ENCODE measurements around the gene CCDC171. TPM values are rescaled to one million over a fixed set of nuclear protein-coding genes. Genes with fewer than 3 reads are reported as not detected.
"Not testable (repeated sequence)": the region's sequence is repeated elsewhere in the genome, so short reads cannot be mapped to it uniquely, and the experiment has no call there.

CCDC171 gene
- total RNA-seq, 1 experiment from 2014 or later = 0.53 TPM

GRCh38 chr9:15693701-15694100, 140.9 kb downstream of the CCDC171 start:
- Histone ChIP-seq H3K36me3 (no peaks in the 10 kb centered on the region), H3K4me3 (no peak overlapping the region), H3K9me3 (replicated peaks) (no peaks in the 10 kb centered on the region), H3K27ac (no peak overlapping the region), H3K4me1 (replicated peaks) (peaks cover 13% of the 10 kb centered on the region), H3K27me3 (replicated peaks) (no peaks in the 10 kb centered on the region)
- no peak for DNase-seq (ENCODE audit: low read depth in 1 of 2, low spot score in 2 of 2)

- peaks cover 13% of the 10 kb centered on the region for H3K4me1 ChIP-seq (replicated peaks)
- H3K27ac ChIP-seq = no peak overlapping the region; the same call in 1 of the 2 replicates
- DNase-seq (ENCODE audit: low read depth in 1 of 2, low spot score in 2 of 2) = peak in 1 of 2 experiments; percentile 40
- no peaks in the 10 kb centered on the region for H3K36me3 ChIP-seq
- no peaks in the 10 kb centered on the region for H3K9me3 ChIP-seq (replicated peaks)
- H3K4me3 ChIP-seq = no peak overlapping the region
- no peaks in the 10 kb centered on the region for H3K27me3 ChIP-seq (replicated peaks)
Observed at GRCh38 chr9:15696979-15697378, 144.1 kb downstream of the CCDC171 start.

GRCh38 chr9:15697446-15697851, 144.6 kb downstream of the CCDC171 start:
- H3K4me3 ChIP-seq = no peak overlapping the region
- peak; percentile 55 to 64 for DNase-seq (ENCODE audit: low read depth in 1 of 2, low spot score in 2 of 2)
- no peaks in the 10 kb centered on the region for H3K36me3 ChIP-seq
- peaks cover 13% of the 10 kb centered on the region for H3K4me1 ChIP-seq (replicated peaks)
- H3K27ac ChIP-seq = no peak overlapping the region; the same call in 1 of the 2 replicates
- no peaks in the 10 kb centered on the region for H3K9me3 ChIP-seq (replicated peaks)
- H3K27me3 ChIP-seq (replicated peaks) = no peaks in the 10 kb centered on the region

GRCh38 chr9:15699876-15700559, 147.2 kb downstream of the CCDC171 start:
- not testable (repeated sequence) for H3K36me3 ChIP-seq; H3K9me3 ChIP-seq (replicated peaks); H3K27me3 ChIP-seq (replicated peaks); DNase-seq (ENCODE audit: low read depth in 1 of 2, low spot score in 2 of 2); H3K27ac ChIP-seq; H3K4me3 ChIP-seq
- H3K4me1 ChIP-seq (replicated peaks) = peaks cover 13% of the 10 kb centered on the region

- Histone ChIP-seq H3K4me1 (replicated peaks) (no peaks in the 10 kb centered on the region), H3K27me3 (replicated peaks) (no peaks in the 10 kb centered on the region), H3K36me3 (no peaks in the 10 kb centered on the region), H3K27ac (no peak overlapping the region), H3K9me3 (replicated peaks) (no peaks in the 10 kb centered on the region), H3K4me3 (no peak overlapping the region)
- DNase-seq (ENCODE audit: low read depth in 1 of 2, low spot score in 2 of 2) = no peak
Observed at GRCh38 chr9:15707000-15707399, 154.2 kb downstream of the CCDC171 start.

GRCh38 chr9:15711531-15711930, 158.7 kb downstream of the CCDC171 start:
- Histone ChIP-seq H3K36me3 (no peaks in the 10 kb centered on the region), H3K27me3 (replicated peaks) (no peaks in the 10 kb centered on the region), H3K4me3 (no peak overlapping the region), H3K4me1 (replicated peaks) (no peaks in the 10 kb centered on the region), H3K27ac (no peak overlapping the region), H3K9me3 (replicated peaks) (no peaks in the 10 kb centered on the region)
- no peak for DNase-seq (ENCODE audit: low read depth in 1 of 2, low spot score in 2 of 2)

GRCh38 chr9:15711931-15712330, 159.1 kb downstream of the CCDC171 start:
- Histone ChIP-seq H3K4me1 (replicated peaks) (no peaks in the 10 kb centered on the region), H3K36me3 (no peaks in the 10 kb centered on the region), H3K27me3 (replicated peaks) (no peaks in the 10 kb centered on the region), H3K4me3 (no peak overlapping the region), H3K27ac (no peak overlapping the region), H3K9me3 (replicated peaks) (no peaks in the 10 kb centered on the region)
- DNase-seq (ENCODE audit: low read depth in 1 of 2, low spot score in 2 of 2) = no peak

- Histone ChIP-seq H3K27ac (no peak overlapping the region), H3K4me1 (replicated peaks) (no peaks in the 10 kb centered on the region), H3K27me3 (replicated peaks) (no peaks in the 10 kb centered on the region), H3K4me3 (no peak overlapping the region), H3K36me3 (no peaks in the 10 kb centered on the region), H3K9me3 (replicated peaks) (no peaks in the 10 kb centered on the region)
- no peak for DNase-seq (ENCODE audit: low read depth in 1 of 2, low spot score in 2 of 2)
Observed at GRCh38 chr9:15714746-15715145, 161.9 kb downstream of the CCDC171 start.

GRCh38 chr9:15717290-15717967, 164.6 kb downstream of the CCDC171 start:
- H3K27ac ChIP-seq = no peak overlapping the region
- no peak for DNase-seq (ENCODE audit: low read depth in 1 of 2, low spot score in 2 of 2)
- H3K36me3 ChIP-seq = no peaks in the 10 kb centered on the region
- no peak overlapping the region for H3K4me3 ChIP-seq
- no peaks in the 10 kb centered on the region for H3K9me3 ChIP-seq (replicated peaks)
- H3K4me1 ChIP-seq (replicated peaks) = no peaks in the 10 kb centered on the region
- no peaks in the 10 kb centered on the region for H3K27me3 ChIP-seq (replicated peaks)

- H3K4me1 ChIP-seq (replicated peaks) = no peaks in the 10 kb centered on the region
- no peak overlapping the region for H3K4me3 ChIP-seq
- DNase-seq (ENCODE audit: low read depth in 1 of 2, low spot score in 2 of 2) = no peak
- H3K27ac ChIP-seq = no peak overlapping the region
- no peaks in the 10 kb centered on the region for H3K9me3 ChIP-seq (replicated peaks)
- no peaks in the 10 kb centered on the region for H3K27me3 ChIP-seq (replicated peaks)
- no peaks in the 10 kb centered on the region for H3K36me3 ChIP-seq
Observed at GRCh38 chr9:15718423-15718822, 165.6 kb downstream of the CCDC171 start.

GRCh38 chr9:15720861-15721260, 168.0 kb downstream of the CCDC171 start:
- Histone ChIP-seq H3K27me3 (replicated peaks) (no peaks in the 10 kb centered on the region), H3K36me3 (no peaks in the 10 kb centered on the region), H3K4me1 (replicated peaks) (no peaks in the 10 kb centered on the region), H3K27ac (no peak overlapping the region), H3K9me3 (replicated peaks) (no peaks in the 10 kb centered on the region), H3K4me3 (no peak overlapping the region)
- no peak for DNase-seq (ENCODE audit: low read depth in 1 of 2, low spot score in 2 of 2)

- Histone ChIP-seq H3K4me3 (no peak overlapping the region), H3K36me3 (no peaks in the 10 kb centered on the region), H3K9me3 (replicated peaks) (no peaks in the 10 kb centered on the region), H3K4me1 (replicated peaks) (no peaks in the 10 kb centered on the region), H3K27ac (no peak overlapping the region), H3K27me3 (replicated peaks) (no peaks in the 10 kb centered on the region)
- DNase-seq (ENCODE audit: low read depth in 1 of 2, low spot score in 2 of 2) = no peak
Observed at GRCh38 chr9:15722888-15723287, 170.0 kb downstream of the CCDC171 start.

- H3K4me1 ChIP-seq (replicated peaks) = no peaks in the 10 kb centered on the region
- H3K4me3 ChIP-seq = no peak overlapping the region
- H3K27ac ChIP-seq = no peak overlapping the region
- H3K9me3 ChIP-seq (replicated peaks) = no peaks in the 10 kb centered on the region
- no peaks in the 10 kb centered on the region for H3K27me3 ChIP-seq (replicated peaks)
- DNase-seq (ENCODE audit: low read depth in 1 of 2, low spot score in 2 of 2) = peak in 1 of 2 experiments; percentile 16
- no peaks in the 10 kb centered on the region for H3K36me3 ChIP-seq
Observed at GRCh38 chr9:15724016-15724415, 171.2 kb downstream of the CCDC171 start.

GRCh38 chr9:15724612-15725011, 171.8 kb downstream of the CCDC171 start:
- no peak for DNase-seq (ENCODE audit: low read depth in 1 of 2, low spot score in 2 of 2)
- Histone ChIP-seq H3K27me3 (replicated peaks) (no peaks in the 10 kb centered on the region), H3K4me1 (replicated peaks) (no peaks in the 10 kb centered on the region), H3K27ac (no peak overlapping the region), H3K4me3 (no peak overlapping the region), H3K9me3 (replicated peaks) (no peaks in the 10 kb centered on the region), H3K36me3 (no peaks in the 10 kb centered on the region)
